ENCODE results near the gene ZFYVE21. TPM values are rescaled to one million over a fixed set of nuclear protein-coding genes. Genes with fewer than 3 reads are reported as not detected.

The ZFYVE21 gene
- total and polyA plus RNA-seq, 4 experiments from 2014 or later = 17.2 to 18.8 (median 17.7) TPM

DNA sequence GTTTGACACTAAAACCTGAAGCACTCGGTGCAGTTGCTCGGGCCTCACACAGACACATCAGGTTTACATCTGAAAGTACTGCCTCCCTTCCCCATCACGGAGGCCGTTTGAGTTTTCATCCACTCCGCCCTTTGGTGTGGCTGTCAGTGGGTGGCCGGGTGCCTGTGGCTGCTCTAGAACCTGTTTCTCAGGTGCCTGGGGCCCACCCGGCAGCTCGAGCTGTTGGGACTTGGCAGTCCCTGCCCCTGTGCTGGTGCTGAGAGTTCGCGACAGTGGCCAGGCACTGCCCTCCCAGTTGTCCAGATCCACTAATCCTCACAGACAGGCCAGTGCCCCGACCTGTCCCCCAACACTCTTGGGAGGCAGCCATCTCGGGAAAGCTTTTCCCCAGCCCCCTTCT lies 22.7 kb upstream of the ZFYVE21 start:
- intact Hi-C loops (cut with micrococcal nuclease) = no loop called here
- no peak overlapping the region for H3K27ac ChIP-seq (ENCODE audit: low read depth, low read length)
- Mint-ChIP-seq H3K9me3 (no peaks in the 10 kb centered on the region), H3K36me3 (peaks cover 17 to 61% of the 10 kb centered on the region in 2 donors), H3K4me1 (peaks cover 6 to 9% (median 8%) of the 10 kb centered on the region in 4 donors), H3K27ac (no peak overlapping the region), H3K27me3 (no peaks in the 10 kb centered on the region), H3K4me3 (no peak overlapping the region)
- DNase-seq = no peak
- POLR2A ChIA-PET (ENCODE audit: partially characterized antibody) = interaction anchor here (1.2 kb wide), 1 partner anchor 23 kb away, joined by 3 read pairs; the partner anchor contains the start of genes XRCC3 and ZFYVE21
- no peak overlapping the region for H3K4me3 ChIP-seq (ENCODE audit: low read length in 2 of 2)
- CTCF ChIA-PET (ENCODE audit: partially characterized antibody) = no interaction called here
- no peaks in the 10 kb centered on the region for H3K9me3 ChIP-seq (ENCODE audit: control insufficient read depth in 1 of 2, low read length in 2 of 2)
- no peaks in the 10 kb centered on the region for H3K4me1 ChIP-seq (ENCODE audit: insufficient read depth, low read length)
- no peaks in the 10 kb centered on the region for H3K27me3 ChIP-seq (ENCODE audit: insufficient read depth, low read length)
- peaks cover 34% of the 10 kb centered on the region for H3K36me3 ChIP-seq (ENCODE audit: insufficient read depth, low read length)

GRCh38 chr14:103693515-103693914 lies 22.1 kb upstream of the ZFYVE21 start:
- intact Hi-C loops (cut with micrococcal nuclease) = no loop called here
- no peak overlapping the region for H3K4me3 Mint-ChIP-seq
- H3K27ac ChIP-seq (ENCODE audit: low read depth, low read length) = no peak overlapping the region
- POLR2A ChIA-PET (ENCODE audit: partially characterized antibody) = interaction anchor here (1.2 kb wide), 1 partner anchor 22 kb away, joined by 3 read pairs; the partner anchor contains the start of genes XRCC3 and ZFYVE21
- no peak overlapping the region for H3K27ac Mint-ChIP-seq
- H3K27me3 ChIP-seq (ENCODE audit: insufficient read depth, low read length) = no peaks in the 10 kb centered on the region
- CTCF ChIA-PET (ENCODE audit: partially characterized antibody) = interaction anchor here (1.9 kb wide), 1 partner anchor 7 kb away, joined by 4 read pairs; no protein-coding TSS in a partner anchor
- H3K4me3 ChIP-seq (ENCODE audit: low read length in 2 of 2) = no peak overlapping the region
- DNase-seq = no peak
- H3K4me1 ChIP-seq (ENCODE audit: insufficient read depth, low read length) = no peaks in the 10 kb centered on the region
- peaks cover 29% of the 10 kb centered on the region for H3K36me3 ChIP-seq (ENCODE audit: insufficient read depth, low read length)
- H3K9me3 Mint-ChIP-seq = no peaks in the 10 kb centered on the region
- peaks cover 14 to 57% of the 10 kb centered on the region in 2 donors for H3K36me3 Mint-ChIP-seq
- no peaks in the 10 kb centered on the region for H3K27me3 Mint-ChIP-seq
- H3K4me1 Mint-ChIP-seq = peaks cover 6 to 9% (median 8%) of the 10 kb centered on the region in 4 donors
- H3K9me3 ChIP-seq (ENCODE audit: control insufficient read depth in 1 of 2, low read length in 2 of 2) = no peaks in the 10 kb centered on the region

DNA sequence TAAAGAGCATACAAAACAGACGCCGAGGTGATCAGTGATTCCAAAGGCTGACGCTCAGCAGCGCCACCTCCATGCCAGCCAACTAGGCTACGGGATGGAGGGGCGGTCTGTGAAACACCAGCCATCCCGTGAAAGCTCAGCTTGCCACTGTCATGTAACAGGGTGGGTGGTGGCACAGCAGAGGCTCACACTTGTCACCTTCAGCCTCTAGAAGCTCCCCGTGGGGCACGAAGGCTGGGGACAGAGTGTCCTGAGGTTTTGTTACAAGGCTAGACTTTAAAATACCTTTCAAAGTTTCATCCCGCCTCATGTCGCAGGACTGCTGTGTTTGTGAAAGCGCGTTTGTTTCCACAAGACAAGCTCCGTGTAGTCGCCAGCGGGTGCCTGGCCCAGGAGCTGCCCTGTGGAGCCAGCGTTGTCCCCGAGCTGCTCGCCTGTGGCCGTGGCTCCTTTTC lies 21.0 kb upstream of the ZFYVE21 start:
- intact Hi-C loops (cut with micrococcal nuclease) = no loop called here
- Mint-ChIP-seq H3K9me3 (no peaks in the 10 kb centered on the region), H3K4me1 (peaks cover 5 to 9% (median 7%) of the 10 kb centered on the region in 4 donors), H3K27ac (no peak overlapping the region), H3K27me3 (no peaks in the 10 kb centered on the region), H3K36me3 (peaks cover 9 to 55% of the 10 kb centered on the region in 2 donors), H3K4me3 (no peak overlapping the region)
- no peak for DNase-seq
- ChIA-PET CTCF (ENCODE audit: partially characterized antibody) (interaction anchor here (1.2 to 1.9 kb wide), 2 partner anchors 8 to 18 kb away, joined by 3 to 4 read pairs; no protein-coding TSS in a partner anchor), POLR2A (ENCODE audit: partially characterized antibody) (no interaction called here)
- H3K4me1 ChIP-seq (ENCODE audit: insufficient read depth, low read length) = no peaks in the 10 kb centered on the region
- peaks cover 33% of the 10 kb centered on the region for H3K36me3 ChIP-seq (ENCODE audit: insufficient read depth, low read length)
- H3K4me3 ChIP-seq (ENCODE audit: low read length in 2 of 2) = no peak overlapping the region
- no peak overlapping the region for H3K27ac ChIP-seq (ENCODE audit: low read depth, low read length)
- H3K27me3 ChIP-seq (ENCODE audit: insufficient read depth, low read length) = no peaks in the 10 kb centered on the region
- H3K9me3 ChIP-seq (ENCODE audit: control insufficient read depth in 1 of 2, low read length in 2 of 2) = no peaks in the 10 kb centered on the region

DNA sequence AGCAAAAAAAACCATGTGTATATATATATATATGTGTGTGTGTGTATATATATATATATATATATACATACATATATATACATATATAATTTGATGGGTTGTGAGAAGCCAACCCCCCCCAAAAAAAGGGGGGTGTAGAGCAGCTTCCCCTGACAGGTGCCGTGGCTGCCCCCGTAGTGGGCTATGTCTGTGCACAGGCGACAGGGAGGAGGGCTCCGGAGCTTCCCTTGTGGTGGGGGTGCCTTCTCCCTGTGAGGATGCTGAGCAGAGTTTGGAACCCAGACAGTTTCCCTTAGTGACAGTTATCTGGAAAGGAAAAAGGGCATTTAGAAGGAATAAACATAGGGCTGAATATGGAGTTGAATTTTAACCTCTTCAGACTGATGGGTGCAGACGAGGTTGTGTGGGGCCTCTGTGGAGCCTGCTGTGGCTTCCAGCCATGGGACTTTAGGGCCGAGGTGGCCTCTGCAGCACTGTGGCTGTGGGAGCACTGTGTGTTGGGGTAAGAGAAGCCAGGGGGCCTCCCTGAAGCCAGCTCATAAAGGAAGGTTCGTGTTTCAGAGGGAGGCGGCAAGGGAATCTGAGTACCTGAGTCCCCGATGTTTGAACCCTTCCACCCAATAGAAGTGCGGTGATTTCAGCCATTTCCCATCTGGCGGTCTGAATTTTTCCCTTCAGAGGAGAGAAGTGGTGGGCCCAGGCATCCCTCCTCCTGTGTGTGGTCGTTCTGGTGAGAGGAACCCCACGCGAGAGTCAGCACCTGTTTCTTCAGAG lies 20.1 kb upstream of the ZFYVE21 start:
- Histone ChIP-seq H3K27me3 (ENCODE audit: insufficient read depth, low read length) (no peaks in the 10 kb centered on the region), H3K36me3 (ENCODE audit: insufficient read depth, low read length) (peaks cover 35% of the 10 kb centered on the region), H3K4me1 (ENCODE audit: insufficient read depth, low read length) (no peaks in the 10 kb centered on the region), H3K27ac (ENCODE audit: low read depth, low read length) (no peak overlapping the region), H3K9me3 (ENCODE audit: control insufficient read depth in 1 of 2, low read length in 2 of 2) (no peaks in the 10 kb centered on the region), H3K4me3 (ENCODE audit: low read length in 2 of 2) (no peak overlapping the region)
- CTCF ChIA-PET (ENCODE audit: partially characterized antibody) = interaction anchor here (1.2 to 1.9 kb wide), 2 partner anchors 9 to 17 kb away, joined by 3 to 4 read pairs; no protein-coding TSS in a partner anchor
- POLR2A ChIA-PET (ENCODE audit: partially characterized antibody) = no interaction called here
- Mint-ChIP-seq H3K4me3 (no peak overlapping the region), H3K27me3 (no peaks in the 10 kb centered on the region), H3K9me3 (no peaks in the 10 kb centered on the region), H3K27ac (peak overlapping the region in 4 of 7 donors; percentile 41 to 85 (median 72)), H3K4me1 (peaks cover 4 to 7% (median 5%) of the 10 kb centered on the region in 4 donors), H3K36me3 (peaks cover 3 to 54% of the 10 kb centered on the region in 2 donors)
- no peak for DNase-seq
- intact Hi-C loops (cut with micrococcal nuclease) = no loop called here

DNA sequence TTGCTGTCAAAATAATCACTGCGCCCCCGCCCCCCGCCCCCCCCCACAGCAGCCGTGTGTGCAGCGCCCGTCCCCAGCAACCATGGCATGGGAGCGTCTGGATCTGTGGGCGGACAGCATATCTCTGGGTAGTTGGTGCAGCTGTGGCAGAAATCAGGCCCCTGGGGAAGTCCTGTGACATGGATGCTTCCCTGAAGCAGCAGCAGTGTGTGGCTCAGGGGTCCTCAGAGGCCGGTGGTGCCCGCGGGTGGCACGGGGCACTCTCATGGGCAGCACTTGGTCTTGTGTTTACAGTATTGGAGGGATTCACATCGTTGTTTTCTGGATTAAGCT lies 19.6 kb upstream of the ZFYVE21 start:
- peaks cover 3 to 51% of the 10 kb centered on the region in 2 donors for H3K36me3 Mint-ChIP-seq
- H3K27me3 Mint-ChIP-seq = no peaks in the 10 kb centered on the region
- Histone ChIP-seq H3K27ac (ENCODE audit: low read depth, low read length) (no peak overlapping the region), H3K27me3 (ENCODE audit: insufficient read depth, low read length) (no peaks in the 10 kb centered on the region), H3K4me1 (ENCODE audit: insufficient read depth, low read length) (no peaks in the 10 kb centered on the region), H3K9me3 (ENCODE audit: control insufficient read depth in 1 of 2, low read length in 2 of 2) (no peaks in the 10 kb centered on the region), H3K36me3 (ENCODE audit: insufficient read depth, low read length) (peaks cover 38% of the 10 kb centered on the region), H3K4me3 (ENCODE audit: low read length in 2 of 2) (no peak overlapping the region)
- H3K4me3 Mint-ChIP-seq = no peak overlapping the region
- intact Hi-C loops (cut with micrococcal nuclease) = no loop called here
- no peak for DNase-seq
- H3K27ac Mint-ChIP-seq = peak overlapping the region in 1 of 7 donors; percentile 10
- POLR2A ChIA-PET (ENCODE audit: partially characterized antibody) = no interaction called here
- peaks cover 4 to 7% (median 5%) of the 10 kb centered on the region in 4 donors for H3K4me1 Mint-ChIP-seq
- H3K9me3 Mint-ChIP-seq = no peaks in the 10 kb centered on the region
- CTCF ChIA-PET (ENCODE audit: partially characterized antibody) = no interaction called here

- Mint-ChIP-seq H3K9me3 (no peaks in the 10 kb centered on the region), H3K4me1 (peaks cover 4 to 7% (median 5%) of the 10 kb centered on the region in 4 donors), H3K4me3 (no peak overlapping the region), H3K27me3 (no peaks in the 10 kb centered on the region), H3K36me3 (peaks cover 3 to 51% of the 10 kb centered on the region in 2 donors), H3K27ac (peak overlapping the region in 5 of 7 donors; percentile 10 to 76 (median 32))
- POLR2A ChIA-PET (ENCODE audit: partially characterized antibody) = no interaction called here
- Histone ChIP-seq H3K4me3 (ENCODE audit: low read length in 2 of 2) (no peak overlapping the region), H3K4me1 (ENCODE audit: insufficient read depth, low read length) (no peaks in the 10 kb centered on the region), H3K27me3 (ENCODE audit: insufficient read depth, low read length) (no peaks in the 10 kb centered on the region), H3K36me3 (ENCODE audit: insufficient read depth, low read length) (peaks cover 38% of the 10 kb centered on the region), H3K9me3 (ENCODE audit: control insufficient read depth in 1 of 2, low read length in 2 of 2) (no peaks in the 10 kb centered on the region), H3K27ac (ENCODE audit: low read depth, low read length) (no peak overlapping the region)
- CTCF ChIA-PET (ENCODE audit: partially characterized antibody) = no interaction called here
- intact Hi-C loops (cut with micrococcal nuclease) = no loop called here
- no peak for DNase-seq
Observed at GRCh38 chr14:103696466-103697071, 19.0 kb upstream of the ZFYVE21 start.

DNA sequence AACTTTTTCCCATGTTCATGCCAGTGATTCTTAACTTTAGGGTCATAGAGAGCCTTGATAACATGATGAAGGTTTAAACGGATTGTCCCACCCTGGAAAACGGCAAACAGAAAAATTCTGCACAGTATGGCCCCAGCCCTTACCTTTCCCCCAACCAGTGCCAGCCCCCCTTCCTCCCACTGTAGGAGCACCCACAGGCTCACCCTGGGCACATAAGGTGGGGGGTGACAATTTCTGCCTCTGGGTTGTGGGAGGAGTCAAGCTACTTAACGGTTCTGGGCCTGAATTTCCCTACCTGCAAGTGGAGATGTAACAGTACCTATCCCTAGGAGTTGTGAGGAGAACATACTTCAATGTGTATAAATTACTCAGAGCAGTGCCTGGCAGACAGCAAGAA lies 18.4 kb upstream of the ZFYVE21 start:
- H3K4me1 ChIP-seq (ENCODE audit: insufficient read depth, low read length) = no peaks in the 10 kb centered on the region
- Mint-ChIP-seq H3K27ac (peak overlapping the region in 2 of 7 donors; percentile 17 to 58), H3K9me3 (no peaks in the 10 kb centered on the region), H3K4me3 (peak overlapping the region in 1 of 8 donors; percentile 7), H3K4me1 (peaks cover 4 to 7% (median 5%) of the 10 kb centered on the region in 4 donors), H3K36me3 (peaks cover 7 to 54% of the 10 kb centered on the region in 2 donors), H3K27me3 (no peaks in the 10 kb centered on the region)
- H3K27ac ChIP-seq (ENCODE audit: low read depth, low read length) = no peak overlapping the region
- H3K9me3 ChIP-seq (ENCODE audit: control insufficient read depth in 1 of 2, low read length in 2 of 2) = no peaks in the 10 kb centered on the region
- ChIA-PET CTCF (ENCODE audit: partially characterized antibody) (no interaction called here), POLR2A (ENCODE audit: partially characterized antibody) (no interaction called here)
- H3K27me3 ChIP-seq (ENCODE audit: insufficient read depth, low read length) = no peaks in the 10 kb centered on the region
- no peak for DNase-seq
- no peak overlapping the region for H3K4me3 ChIP-seq (ENCODE audit: low read length in 2 of 2)
- H3K36me3 ChIP-seq (ENCODE audit: insufficient read depth, low read length) = peaks cover 38% of the 10 kb centered on the region
- intact Hi-C loops (cut with micrococcal nuclease) = no loop called here
